Measurements from ENCODE around the gene CAPN15.

GRCh38 chr16:537415-538335 is 10.2 kb downstream of the CAPN15 start:
- no peak for TF ChIP-seq CTCF (IDR thresholded peaks at IDR 0.05)
- no peak for TF ChIP-seq POLR2A (IDR thresholded peaks at IDR 0.05)

Data from testis (tissue), 2 donors.